ENCODE results near the gene RAB4B. TPM values are rescaled to one million over a fixed set of nuclear protein-coding genes. Genes with fewer than 3 reads are reported as not detected.

Gene RAB4B
- total and polyA plus RNA-seq, 2 of the 13 experiments (the other 11 are each of a cell fraction or from before 2014, with no cell fraction given), result 3.3 to 5.4 TPM

- TF ChIP-seq MYPOP (CRISPR knock-in tag; IDR thresholded peaks at IDR 0.05), result no peak
- TF ChIP-seq BORCS8-MEF2B (CRISPR knock-in tag; IDR thresholded peaks at IDR 0.05), result peak; percentile 65; the same call in 1 of the 2 replicates
- TF ChIP-seq, protein P1, sequence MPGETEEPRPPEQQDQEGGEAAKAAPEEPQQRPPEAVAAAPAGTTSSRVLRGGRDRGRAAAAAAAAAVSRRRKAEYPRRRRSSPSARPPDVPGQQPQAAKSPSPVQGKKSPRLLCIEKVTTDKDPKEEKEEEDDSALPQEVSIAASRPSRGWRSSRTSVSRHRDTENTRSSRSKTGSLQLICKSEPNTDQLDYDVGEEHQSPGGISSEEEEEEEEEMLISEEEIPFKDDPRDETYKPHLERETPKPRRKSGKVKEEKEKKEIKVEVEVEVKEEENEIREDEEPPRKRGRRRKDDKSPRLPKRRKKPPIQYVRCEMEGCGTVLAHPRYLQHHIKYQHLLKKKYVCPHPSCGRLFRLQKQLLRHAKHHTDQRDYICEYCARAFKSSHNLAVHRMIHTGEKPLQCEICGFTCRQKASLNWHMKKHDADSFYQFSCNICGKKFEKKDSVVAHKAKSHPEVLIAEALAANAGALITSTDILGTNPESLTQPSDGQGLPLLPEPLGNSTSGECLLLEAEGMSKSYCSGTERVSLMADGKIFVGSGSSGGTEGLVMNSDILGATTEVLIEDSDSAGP (CRISPR knock-in tag; IDR thresholded peaks at IDR 0.05; ENCODE audit: borderline replicate concordance), result peak; percentile 63; the same call in 1 of the 2 replicates
- TF ChIP-seq GABPA (IDR thresholded peaks at IDR 0.05; ENCODE audit: low read depth, low read length), result peak; percentile 70
- TF ChIP-seq GABPA (CRISPR knock-in tag; IDR thresholded peaks at IDR 0.05; ENCODE audit: low read depth), result peak; percentile 73
- no peak for TF ChIP-seq ZNF331 (CRISPR knock-in tag; IDR thresholded peaks at IDR 0.05)
- TF ChIP-seq ZNF740 (CRISPR knock-in tag; IDR thresholded peaks at IDR 0.05), result no peak
- no peak for TF ChIP-seq DPF2 (CRISPR knock-in tag; IDR thresholded peaks at IDR 0.05; ENCODE audit: borderline replicate concordance, low read depth)
- 0 out of 2 replicates have a peak, but pooled peaks have one; percentile 11 for TF ChIP-seq RAD21 (CRISPR knock-in tag; IDR thresholded peaks at IDR 0.05)
- no peak for TF ChIP-seq DNMT1 (CRISPR knock-in tag; IDR thresholded peaks at IDR 0.05)
- TF ChIP-seq SP4 (CRISPR knock-in tag; IDR thresholded peaks at IDR 0.05), result peak; percentile 100
- TF ChIP-seq, protein P2, sequence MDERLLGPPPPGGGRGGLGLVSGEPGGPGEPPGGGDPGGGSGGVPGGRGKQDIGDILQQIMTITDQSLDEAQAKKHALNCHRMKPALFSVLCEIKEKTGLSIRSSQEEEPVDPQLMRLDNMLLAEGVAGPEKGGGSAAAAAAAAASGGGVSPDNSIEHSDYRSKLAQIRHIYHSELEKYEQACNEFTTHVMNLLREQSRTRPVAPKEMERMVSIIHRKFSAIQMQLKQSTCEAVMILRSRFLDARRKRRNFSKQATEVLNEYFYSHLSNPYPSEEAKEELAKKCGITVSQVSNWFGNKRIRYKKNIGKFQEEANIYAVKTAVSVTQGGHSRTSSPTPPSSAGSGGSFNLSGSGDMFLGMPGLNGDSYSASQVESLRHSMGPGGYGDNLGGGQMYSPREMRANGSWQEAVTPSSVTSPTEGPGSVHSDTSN (CRISPR knock-in tag; IDR thresholded peaks at IDR 0.05), result peak; percentile 70; the same call in 1 of the 2 replicates
- 0 out of 2 replicates have a peak, but pooled peaks have one; percentile 6 for TF ChIP-seq GMEB2 (CRISPR knock-in tag; IDR thresholded peaks at IDR 0.05; ENCODE audit: low read depth)
- no peak for TF ChIP-seq ATM (IDR thresholded peaks at IDR 0.05; ENCODE audit: borderline replicate concordance)
- peak; percentile 43; the same call in 1 of the 2 replicates for TF ChIP-seq ZGPAT (CRISPR knock-in tag; IDR thresholded peaks at IDR 0.05)
- no peak for TF ChIP-seq MED8 (CRISPR knock-in tag; IDR thresholded peaks at IDR 0.05; ENCODE audit: insufficient replicate concordance)
- TF ChIP-seq, protein P3, sequence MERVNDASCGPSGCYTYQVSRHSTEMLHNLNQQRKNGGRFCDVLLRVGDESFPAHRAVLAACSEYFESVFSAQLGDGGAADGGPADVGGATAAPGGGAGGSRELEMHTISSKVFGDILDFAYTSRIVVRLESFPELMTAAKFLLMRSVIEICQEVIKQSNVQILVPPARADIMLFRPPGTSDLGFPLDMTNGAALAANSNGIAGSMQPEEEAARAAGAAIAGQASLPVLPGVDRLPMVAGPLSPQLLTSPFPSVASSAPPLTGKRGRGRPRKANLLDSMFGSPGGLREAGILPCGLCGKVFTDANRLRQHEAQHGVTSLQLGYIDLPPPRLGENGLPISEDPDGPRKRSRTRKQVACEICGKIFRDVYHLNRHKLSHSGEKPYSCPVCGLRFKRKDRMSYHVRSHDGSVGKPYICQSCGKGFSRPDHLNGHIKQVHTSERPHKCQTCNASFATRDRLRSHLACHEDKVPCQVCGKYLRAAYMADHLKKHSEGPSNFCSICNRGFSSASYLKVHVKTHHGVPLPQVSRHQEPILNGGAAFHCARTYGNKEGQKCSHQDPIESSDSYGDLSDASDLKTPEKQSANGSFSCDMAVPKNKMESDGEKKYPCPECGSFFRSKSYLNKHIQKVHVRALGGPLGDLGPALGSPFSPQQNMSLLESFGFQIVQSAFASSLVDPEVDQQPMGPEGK (CRISPR knock-in tag; IDR thresholded peaks at IDR 0.05), result peak; percentile 58
- TF ChIP-seq NFRKB (IDR thresholded peaks at IDR 0.05), result no peak
- peak; percentile 81 for TF ChIP-seq RBM39 (IDR thresholded peaks at IDR 0.05; ENCODE audit: low read depth, low read length, poor library complexity, severe bottlenecking)
- no peak for TF ChIP-seq HOXA9 (CRISPR knock-in tag; IDR thresholded peaks at IDR 0.05; ENCODE audit: borderline replicate concordance)
Measured at GRCh38 chr19:40777937-40778705, at the start of gene RAB4B (continued).
